Neural cell (in vitro differentiated cells): Measurements from ENCODE around the gene GRHL3.

Experiments used
- CTCF ChIP-seq: fragments of 450-650 bp; IDR thresholded peaks from 2 replicates; pipeline ENCODE4 v1.5.1; 2014; ENCODE audit warnings: antibody characterized with exemption, mild to moderate bottlenecking, moderate library complexity; ENCODE audit not compliant: poor library complexity, severe bottlenecking
- EP300 ChIP-seq: fragments of 450-650 bp; conservative IDR thresholded peaks from 2 replicates; pipeline ENCODE4 v1.6.1; 2014; ENCODE audit warnings: antibody characterized with exemption, mild to moderate bottlenecking, moderate library complexity; ENCODE audit not compliant: poor library complexity, severe bottlenecking
- EZH2 ChIP-seq: fragments of 200-600, 300-800 bp; shearing (Covaris generic), sonication (generic); IDR thresholded peaks from 2 replicates; pipeline ENCODE4 v1.6.1; 2014; ENCODE audit warnings: antibody characterized with exemption, low read length, borderline replicate concordance, mild to moderate bottlenecking; ENCODE audit not compliant: insufficient read depth, poor library complexity, severe bottlenecking
- MXI1 ChIP-seq: fragments of 450-650 bp; conservative IDR thresholded peaks from 2 replicates; pipeline ENCODE4 v1.6.1; 2014; ENCODE audit warnings: antibody characterized with exemption, mild to moderate bottlenecking; ENCODE audit not compliant: poor library complexity, severe bottlenecking

GRCh38 chr1:24343412-24344089 is 24.4 kb downstream of the GRHL3 start:
- TF ChIP-seq MXI1 (no peak), CTCF (no peak), EP300 (no peak), EZH2 (no peak)
